SKM-1 (cell line): Measurements from ENCODE around the gene ADRM1.

Experiments used
- DNase-seq: peaks from one replicate; lab custom pipeline; 2025; ENCODE audit not compliant: unreplicated experiment; lab: John Stamatoyannopoulos, UW

The ADRM1 gene

GRCh38 chr20:62309198-62309944, 6.6 kb downstream of the ADRM1 start:
- DNase-seq: no peak

DNA sequence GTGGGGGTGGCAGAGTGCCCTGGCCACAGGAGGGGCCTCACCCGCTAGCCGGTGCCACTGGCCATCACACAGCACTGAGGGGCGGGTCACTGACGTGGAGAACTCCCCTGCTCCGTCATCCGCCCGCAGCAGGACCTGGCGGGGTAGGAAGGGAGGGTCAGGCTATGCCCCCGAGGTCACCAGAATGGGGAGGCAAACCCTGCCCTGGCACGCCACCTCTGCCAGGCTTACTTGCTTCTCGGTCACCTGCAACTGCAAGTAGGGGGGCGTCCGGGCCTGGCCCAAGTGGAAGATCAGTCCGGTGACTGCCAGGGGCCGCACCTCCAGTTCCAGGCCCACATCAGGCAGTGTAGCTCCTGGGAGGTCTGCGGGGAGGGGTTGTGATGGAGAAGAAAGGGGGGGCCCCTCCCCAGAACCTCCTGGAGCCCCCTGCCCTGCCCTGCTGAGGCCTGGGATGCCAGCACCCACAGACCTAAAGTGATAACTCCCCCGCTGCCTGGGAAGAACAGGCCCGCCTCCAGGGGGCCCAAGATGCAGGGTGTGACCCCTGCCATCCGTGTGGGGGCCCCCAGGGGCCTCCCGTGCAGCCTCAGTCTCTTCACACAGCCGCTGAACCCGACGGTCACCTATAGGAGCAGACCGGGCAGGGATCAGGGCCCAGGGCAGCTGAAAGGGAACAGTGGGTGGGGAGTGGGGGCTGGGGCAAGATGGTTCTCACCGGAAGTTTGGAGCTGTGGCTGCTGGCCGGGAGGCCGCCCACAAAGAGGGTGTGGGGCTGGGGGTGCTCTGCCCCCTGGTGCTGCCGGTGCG, 7.4 kb downstream of the ADRM1 start:
- no peak for DNase-seq

DNA sequence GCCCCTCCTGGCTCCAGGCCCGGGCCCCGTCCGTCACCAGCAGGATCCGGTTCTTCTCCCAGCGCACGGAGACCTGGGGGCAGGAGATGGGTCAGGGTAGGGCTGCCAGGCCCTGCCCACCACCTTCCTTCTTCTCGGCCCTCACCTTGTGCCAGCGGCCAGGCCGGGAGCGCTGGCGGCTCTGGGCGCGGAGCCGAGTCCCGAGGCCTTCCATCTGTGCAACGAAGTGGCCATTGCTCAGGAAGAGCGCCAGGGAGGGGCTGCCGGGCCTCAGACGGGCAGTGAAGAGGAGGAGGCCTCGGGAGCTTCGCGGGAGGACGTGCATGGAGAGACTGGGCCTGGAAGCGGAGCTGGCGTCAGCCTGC, 7.9 kb downstream of the ADRM1 start:
- no peak for DNase-seq

DNA sequence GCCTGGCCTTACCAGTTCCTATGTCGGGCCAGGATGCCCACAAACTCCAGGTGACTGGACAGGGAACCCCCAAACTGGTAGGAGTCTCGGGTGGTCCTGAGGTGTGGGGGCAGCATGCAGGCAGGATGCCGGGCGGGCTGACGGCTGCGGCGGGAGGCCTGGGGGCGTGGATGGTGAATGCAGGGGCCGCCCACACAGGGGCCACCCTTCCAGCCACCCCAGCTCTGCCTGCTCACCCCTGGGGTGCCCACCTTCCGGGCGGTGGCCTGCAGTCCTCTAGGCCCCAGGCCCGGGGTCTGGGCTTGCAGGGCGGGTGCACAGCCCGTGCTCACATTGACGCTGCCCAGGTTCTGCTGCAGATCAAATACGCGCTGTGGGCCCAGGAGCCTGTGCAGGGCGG, 8.4 kb downstream of the ADRM1 start:
- DNase-seq: no peak

DNA sequence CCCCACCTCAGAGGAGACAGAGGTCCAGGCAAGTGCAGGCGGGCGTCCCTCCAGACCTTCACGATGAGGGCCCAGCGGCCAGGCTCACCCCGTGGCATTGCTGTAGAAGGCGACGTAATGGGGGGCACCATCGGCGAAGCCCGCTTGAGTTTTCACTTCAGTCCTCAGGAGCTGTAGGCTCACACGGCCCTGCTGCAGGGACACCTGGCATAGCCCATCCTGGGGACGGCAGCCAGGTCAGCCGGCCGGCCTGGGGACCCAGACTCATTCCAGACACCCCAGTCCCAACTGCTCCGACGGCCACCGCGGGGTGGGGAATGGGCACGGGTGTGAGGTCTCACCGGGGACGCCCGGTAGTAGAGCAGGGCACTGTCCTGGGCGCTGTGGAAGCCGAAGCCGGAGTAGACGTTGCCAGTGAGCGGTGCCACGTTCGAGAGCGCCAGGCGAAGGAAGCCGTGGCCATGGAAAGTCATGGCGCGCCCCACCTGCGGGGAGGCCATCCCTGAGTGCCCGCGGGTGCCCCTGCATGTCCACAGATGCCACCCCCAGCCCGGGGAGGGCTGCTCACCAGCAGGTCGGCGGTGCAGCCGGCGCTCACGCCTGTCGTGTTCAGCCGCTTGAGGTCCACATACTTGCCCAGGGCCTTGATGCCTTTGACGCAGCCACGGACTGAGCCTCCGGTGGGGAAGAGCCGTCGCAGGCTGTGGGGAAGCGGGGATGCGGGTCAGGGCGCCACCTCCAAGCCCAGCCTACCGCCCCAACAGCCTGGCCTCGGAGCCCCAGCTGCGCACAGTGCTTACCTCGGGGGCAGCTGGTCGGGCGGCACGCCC, 9.2 kb downstream of the ADRM1 start:
- DNase-seq: no peak

GRCh38 chr20:62312662-62312977, 9.8 kb downstream of the ADRM1 start:
- DNase-seq: no peak

GRCh38 chr20:62313021-62313420, 10.2 kb downstream of the ADRM1 start:
- DNase-seq: no peak

GRCh38 chr20:62313460-62314338, 10.9 kb downstream of the ADRM1 start:
- no peak for DNase-seq

- no peak for DNase-seq
Measured at GRCh38 chr20:62314339-62314638, 11.5 kb downstream of the ADRM1 start.

DNA sequence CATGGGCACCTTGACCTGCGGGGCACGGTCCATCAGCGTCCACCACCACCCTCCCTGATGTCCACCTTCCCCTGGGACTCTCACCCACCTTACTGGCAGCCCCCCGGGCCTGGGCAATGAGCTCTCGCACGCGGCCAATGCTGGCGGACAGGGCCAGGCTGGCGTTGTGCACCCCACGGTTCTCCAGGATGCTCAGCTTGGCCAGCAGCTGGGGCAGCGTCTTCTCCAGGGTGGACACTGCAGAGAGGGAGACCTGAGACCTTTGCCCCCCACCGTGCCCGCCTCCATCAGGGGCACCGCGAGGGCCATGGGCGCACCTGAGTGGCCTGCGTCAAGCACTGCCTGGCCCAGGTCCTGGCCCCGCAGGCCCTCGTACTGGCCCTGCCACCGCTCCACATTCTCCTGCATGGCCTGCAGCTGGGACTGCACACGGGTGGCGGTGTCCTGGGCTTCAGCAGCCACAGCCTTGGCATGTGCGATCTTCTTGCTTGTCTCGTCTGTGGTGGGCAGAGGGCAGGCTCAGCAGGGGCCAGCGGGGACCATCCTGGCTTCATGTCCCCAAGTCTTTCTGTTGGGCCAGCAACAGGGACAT, 12.0 kb downstream of the ADRM1 start:
- DNase-seq: no peak

DNA sequence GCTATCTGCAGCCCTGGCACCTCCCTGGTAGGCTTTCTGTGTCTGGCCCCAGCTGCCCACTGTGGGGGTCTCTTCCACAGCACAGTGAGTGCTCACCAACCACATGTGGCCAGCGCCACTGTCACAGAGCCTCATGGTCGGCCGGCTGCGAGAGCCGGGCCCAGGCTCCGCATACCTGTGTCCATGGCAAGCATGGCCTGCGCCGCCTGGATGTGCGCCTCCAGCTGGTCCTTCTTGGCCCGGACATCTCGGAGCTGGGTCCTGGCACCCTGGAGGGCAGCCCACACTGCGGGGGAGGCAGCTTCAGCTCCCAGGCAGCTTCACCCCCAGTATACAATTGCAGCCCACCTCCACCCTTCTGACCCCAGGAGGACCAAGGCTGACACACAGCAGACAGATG, 13.0 kb downstream of the ADRM1 start:
- no peak for DNase-seq

- no peak for DNase-seq
Measured at GRCh38 chr20:62316331-62317166, 13.8 kb downstream of the ADRM1 start.

GRCh38 chr20:62317167-62317655, 14.4 kb downstream of the ADRM1 start:
- no peak for DNase-seq

DNA sequence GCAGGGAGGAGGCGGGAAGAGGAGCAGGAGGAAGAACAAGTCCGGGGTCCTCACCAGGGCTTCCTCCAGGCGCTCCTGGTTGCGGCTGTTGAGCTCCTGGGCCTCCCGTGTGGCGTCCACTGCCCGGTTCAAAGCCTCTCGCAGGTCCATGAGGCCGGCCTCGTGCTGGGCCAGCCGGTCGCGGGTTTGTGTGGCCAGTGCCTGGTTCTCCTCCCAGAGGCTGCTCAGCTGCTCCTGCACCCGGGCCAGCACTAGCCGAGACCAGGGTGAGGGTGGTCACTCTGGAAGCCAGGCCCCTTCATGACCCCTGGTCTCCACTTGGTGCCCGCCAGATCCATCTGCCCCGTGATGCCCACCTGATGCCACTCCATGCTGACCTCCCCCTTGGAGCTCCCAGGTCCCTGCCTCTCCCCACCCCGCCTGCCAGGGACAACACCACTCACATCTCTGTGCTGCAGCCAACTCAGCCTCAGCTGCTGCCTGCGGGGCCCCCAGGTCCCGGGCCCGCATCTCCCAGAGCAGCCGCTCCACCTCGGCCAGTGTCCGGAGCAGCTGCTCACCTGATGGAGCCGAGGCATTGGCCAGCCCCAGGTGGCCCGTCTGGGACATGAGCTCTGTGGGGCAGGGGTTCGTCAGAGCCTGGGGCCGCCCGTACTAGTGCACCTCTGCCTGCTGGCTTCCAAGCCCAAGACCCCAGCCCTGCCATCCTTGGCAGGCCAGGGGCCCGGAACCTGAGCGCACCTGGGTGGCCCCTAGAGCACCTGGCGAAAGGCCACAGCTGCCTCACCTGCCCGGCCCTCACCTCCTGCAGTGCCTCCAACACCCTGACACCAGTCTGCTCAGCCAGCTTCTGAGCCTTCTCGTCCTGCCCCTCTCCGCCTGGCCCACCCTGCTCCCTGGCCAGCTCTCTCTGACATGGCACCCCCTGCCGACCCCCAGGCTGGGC, 15.9 kb downstream of the ADRM1 start:
- DNase-seq: no peak

DNA sequence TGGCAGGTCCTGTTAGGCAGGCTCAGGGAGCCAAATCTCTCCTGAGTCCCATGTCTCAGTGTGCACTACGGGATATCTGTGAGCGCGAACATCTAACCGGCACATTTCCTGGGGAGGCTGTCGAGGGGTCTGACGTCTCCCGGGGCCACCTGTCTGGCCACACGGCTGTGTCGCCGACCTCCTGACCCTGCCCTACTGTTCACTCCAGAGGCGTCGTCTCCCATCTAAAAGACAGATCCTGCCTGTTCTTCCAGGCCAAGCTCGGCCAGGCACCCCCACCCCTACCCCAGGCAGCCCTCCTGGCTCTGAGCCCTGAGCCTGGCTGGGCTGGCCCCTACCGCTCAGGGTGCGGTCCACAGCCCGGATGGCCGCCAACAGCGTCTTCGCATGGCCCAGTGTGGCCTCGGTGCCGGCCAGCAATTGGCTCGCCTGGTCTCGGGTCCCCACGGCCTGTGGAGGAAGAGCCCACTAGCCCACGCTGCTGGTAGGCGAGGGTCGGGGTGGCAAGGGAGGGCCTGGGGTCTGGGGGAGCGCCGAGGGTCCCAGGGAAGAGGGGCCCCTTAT, 16.6 kb downstream of the ADRM1 start:
- no peak for DNase-seq

DNA sequence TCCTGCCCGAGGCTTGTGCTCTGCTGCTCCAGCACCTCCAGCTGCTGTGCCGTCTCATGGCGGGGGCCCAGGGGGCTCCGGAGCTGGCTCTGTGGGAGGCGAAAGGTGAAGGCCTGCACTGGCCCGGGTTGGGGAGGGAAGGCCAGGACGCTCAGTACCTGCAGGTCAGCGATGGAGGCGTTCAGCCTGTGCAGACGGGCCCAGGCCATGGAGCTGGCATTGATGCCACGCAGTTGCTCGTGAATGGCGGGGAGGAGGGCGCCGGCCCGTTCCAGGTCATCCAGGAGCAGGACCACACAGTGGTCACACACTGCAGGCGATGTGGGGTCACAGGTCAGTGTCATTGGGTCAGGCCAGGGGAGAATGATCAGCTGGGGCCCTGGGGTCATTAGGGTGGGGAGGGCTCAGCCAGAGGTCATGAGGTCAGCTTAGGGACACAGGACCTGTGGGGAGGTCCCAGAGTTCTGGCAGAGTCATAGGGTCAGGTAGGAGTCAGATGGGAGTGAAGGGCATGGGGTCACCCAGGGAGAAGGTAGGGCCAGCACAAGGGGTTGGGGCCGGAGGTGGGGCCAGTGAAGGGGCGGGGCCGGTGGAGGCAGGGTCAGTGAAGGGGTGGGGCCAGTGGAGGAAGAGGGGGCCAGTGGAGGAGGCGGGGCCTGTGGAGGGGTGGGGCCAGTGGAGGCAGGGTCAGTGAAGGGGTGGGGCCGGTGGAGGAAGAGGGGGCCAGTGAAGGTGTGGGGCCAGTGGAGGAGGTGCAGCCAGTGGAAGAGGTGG, 18.0 kb downstream of the ADRM1 start:
- no peak for DNase-seq

GRCh38 chr20:62321521-62321948, 18.7 kb downstream of the ADRM1 start:
- no peak for DNase-seq
